K562 (cell line): ENCODE measurements around the gene PSMG3. TPM values are rescaled to one million over a fixed set of nuclear protein-coding genes. Genes with fewer than 3 reads are reported as not detected.

Experiments
- CBFA2T3 ChIP-seq: fragments of 450-650 bp; IDR thresholded peaks from 2 replicates; pipeline ENCODE4 v1.6.1; 2017
- E2F6 ChIP-seq, 2 experiments: IDR thresholded peaks; 2 replicates each; pipeline ENCODE4 v1.6.1; 2011; ENCODE audit warnings: borderline replicate concordance in 1 of 2, control low read depth in 1 of 2, low read depth in 1 of 2, low read length in 1 of 2, mild to moderate bottlenecking in 1 of 2, mixed read lengths in 1 of 2, moderate library complexity in 1 of 2; ENCODE audit not compliant: insufficient read depth in 1 of 2, insufficient read length in 1 of 2, poor library complexity in 1 of 2, severe bottlenecking in 1 of 2; ENCODE audit errors: extremely low read depth in 1 of 2
- ILF3 ChIP-seq: fragments of 450-650 bp; IDR thresholded peaks from 2 replicates; pipeline ENCODE4 v1.6.1; 2018; ENCODE audit warnings: antibody characterized with exemption, mild to moderate bottlenecking, moderate library complexity, borderline replicate concordance
- MAFG ChIP-seq: fragments of 450-650 bp; conservative IDR thresholded peaks from 2 replicates; pipeline ENCODE4 v1.6.1; 2016; ENCODE audit warnings: missing genetic modification characterization, missing compliant biosample characterization
- MAZ ChIP-seq, 2 experiments: fragments of 450-650 bp in 1 of 2; sonication (generic) in 1 of 2; formaldehyde crosslinking; IDR thresholded peaks in 1 of 2; conservative IDR thresholded peaks in 1 of 2; 2 replicates each; pipeline versions ENCODE4 v1.4.0 to v1.5.0; 2020; ENCODE audit warnings: mild to moderate bottlenecking in 1 of 2, missing genetic modification reagents in 1 of 2
- MNT ChIP-seq, 2 experiments: fragments of 450-650 bp; conservative IDR thresholded peaks; 2 replicates each; pipeline ENCODE4 v1.6.1; 2017; ENCODE audit warnings: mild to moderate bottlenecking in 2 of 2, moderate library complexity in 2 of 2
- MXI1 ChIP-seq: IDR thresholded peaks from 2 replicates; pipeline ENCODE4 v1.6.1; 2011; ENCODE audit warnings: low read depth, mild to moderate bottlenecking, improper control_type of control experiment, low read length
- NBN ChIP-seq: fragments of 450-650 bp; IDR thresholded peaks from 2 replicates; pipeline ENCODE4 v1.6.1; 2016; ENCODE audit warnings: low read depth, mild to moderate bottlenecking
- RBM34 ChIP-seq: fragments of 200-400 bp; formaldehyde crosslinking; IDR thresholded peaks from 2 replicates; pipeline ENCODE4 v1.6.1; 2018; ENCODE audit warnings: low read length, borderline replicate concordance; ENCODE audit not compliant: insufficient read depth
- RCOR1 ChIP-seq, 2 experiments: IDR thresholded peaks; 2 replicates each; pipeline ENCODE4 v1.6.1; 2012; ENCODE audit warnings: low read depth in 2 of 2, low read length in 2 of 2, borderline replicate concordance in 1 of 2, improper control_type of control experiment in 1 of 2
- RNF2 ChIP-seq: sonication (generic); IDR thresholded peaks from 2 replicates; pipeline ENCODE4 v1.6.1; 2016
- SNIP1 ChIP-seq: fragments of 450-650 bp; IDR thresholded peaks from 2 replicates; pipeline ENCODE4 v1.7.1; 2017; ENCODE audit warnings: low read depth, mild to moderate bottlenecking
- TAL1 ChIP-seq: fragments of 450-650 bp; IDR thresholded peaks from 2 replicates; pipeline ENCODE4 v1.6.1; 2016; ENCODE audit warnings: mild to moderate bottlenecking
- TOE1 ChIP-seq, 2 experiments: fragments of 450-650 bp in 1 of 2; sonication (generic) in 1 of 2; formaldehyde crosslinking in 1 of 2; IDR thresholded peaks; 2 replicates each; pipeline versions ENCODE4 v1.7.1 to v1.8.0; 2016 to 2022; ENCODE audit warnings: borderline replicate concordance in 2 of 2, mild to moderate bottlenecking in 2 of 2, antibody characterized with exemption in 1 of 2, inconsistent platforms in 1 of 2, low read depth in 1 of 2, missing genetic modification reagents in 1 of 2, moderate library complexity in 1 of 2
- XRCC5 ChIP-seq: fragments of 200-400 bp; formaldehyde crosslinking; IDR thresholded peaks from 2 replicates; pipeline ENCODE4 v1.6.1; 2017; ENCODE audit warnings: low read depth, mild to moderate bottlenecking, low read length
- ZC3H4 ChIP-seq: sonication (generic); formaldehyde crosslinking; IDR thresholded peaks from 2 replicates; pipeline ENCODE4 v1.9.0; 2021; ENCODE audit warnings: missing genetic modification reagents, borderline replicate concordance
- ZHX1 ChIP-seq: fragments of 150-350 bp; conservative IDR thresholded peaks from 2 replicates; pipeline ENCODE4 v1.6.1; 2014; ENCODE audit warnings: low read length
- ZNF134 ChIP-seq: fragments of 250-450 bp; sonication (Bioruptor Pico); conservative IDR thresholded peaks from 2 replicates; pipeline ENCODE4 v1.4.0; 2020
- ZNF175 ChIP-seq: fragments of 200-800 bp; sonication (Bioruptor generic); IDR thresholded peaks from 2 replicates; pipeline ENCODE4 v1.6.1; 2016; ENCODE audit warnings: low read depth, mild to moderate bottlenecking, missing genetic modification characterization, missing compliant biosample characterization
- polyA plus RNA-seq, 8 experiments: library from polyadenylated mRNA; depleted of rRNA in 4 of 8; stranded (reverse) in 5 of 8; unstranded in 3 of 8; fragments of >200 nt; fragmentation: Nextera tagmentation in 2 of 8; fragmentation: Illumina TruSeq in 1 of 8; extraction: Ambion mirVana in 2 of 8; extraction: Trizol in 1 of 8; gene quantifications; 2 replicates each; pipeline versions ENCODE4 v1.2.1 to v1.2.3, GENCODE V29; 2011 to 2014; ENCODE audit warnings: inconsistent platforms in 1 of 8, missing spikeins in 1 of 8
- total RNA-seq, 7 experiments: library from RNA; depleted of rRNA in 6 of 7; stranded (reverse); fragments of >200 nt in 6 of 7; fragmentation: Illumina TruSeq in 2 of 7; extraction: Trizol in 2 of 7; gene quantifications; 2 replicates each; pipeline versions ENCODE4 v1.2.1 to v1.2.3, GENCODE V29; 2011 to 2021; ENCODE audit warnings: low replicate concordance in 1 of 7
- TF ChIP-seq, protein P1 (sequence below): fragments of 450-650 bp; IDR thresholded peaks from 2 replicates; pipeline ENCODE4 v1.6.1; 2016; ENCODE audit warnings: low read depth, mild to moderate bottlenecking, moderate library complexity

Gene PSMG3
- total and polyA plus RNA-seq, 9 of the 15 experiments (the other 6 are each of a cell fraction or from before 2014, with no cell fraction given), result 34.8 to 122 (median 80.1) TPM

DNA sequence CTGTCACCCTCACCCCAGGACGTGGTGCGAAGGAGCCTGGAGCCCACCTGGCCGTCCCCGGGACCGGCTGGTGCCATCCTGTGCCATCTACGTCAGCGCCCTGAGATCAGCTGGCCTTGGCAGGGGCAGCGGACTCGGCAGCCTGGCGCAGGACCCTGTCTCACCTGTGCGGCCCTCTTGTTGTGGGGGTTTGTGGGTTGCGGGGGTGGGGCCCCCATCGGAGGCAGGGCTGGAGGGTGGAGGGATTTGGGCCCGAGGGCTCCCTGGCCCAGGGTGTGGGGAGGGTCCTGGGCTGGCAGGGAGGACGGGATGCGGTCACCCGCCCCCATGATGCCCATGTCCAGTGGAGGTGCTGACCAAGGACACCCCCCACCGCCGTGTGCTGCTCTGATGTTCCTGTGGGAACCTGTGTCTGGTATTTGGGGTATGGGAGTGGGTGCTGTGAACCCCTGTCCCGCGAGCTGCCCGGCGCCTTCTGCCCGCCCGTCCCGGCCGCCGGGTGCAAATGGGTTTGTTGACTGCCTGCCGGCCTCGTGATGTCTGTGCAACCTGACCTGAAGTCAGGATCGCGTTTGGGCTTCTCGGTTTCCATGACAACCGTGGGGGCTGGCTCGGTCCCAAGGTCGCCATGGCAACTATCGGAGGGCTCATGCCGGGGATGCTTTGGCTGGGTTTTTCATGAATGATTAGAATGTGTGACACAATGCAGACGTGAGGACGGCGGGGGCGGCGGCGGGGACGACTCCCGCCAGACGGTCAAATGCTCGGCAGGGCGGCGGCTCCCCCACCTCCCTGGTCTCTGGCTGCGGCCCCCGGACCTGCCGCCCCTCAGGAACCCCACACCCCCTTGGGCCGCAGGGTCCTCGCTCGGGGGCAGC, 32.1 kb downstream of the PSMG3 start (continued):
- TF ChIP-seq ZHX1 (no peak), ZC3H4 (CRISPR knock-in tag) (0 out of 2 replicates have a peak, but pooled peaks have one; percentile 60), MNT (conservative IDR thresholded peaks at IDR 0.05) (peak in 1 of 2 experiments; percentile 85; a peak in 3 of 4 replicates), ILF3 (no peak), RNF2 (peak; percentile 55; the same call in 1 of the 2 replicates), CBFA2T3 (peak; percentile 87), MAZ (CRISPR knock-in tag; conservative IDR thresholded peaks at IDR 0.05 in 1 of 2, IDR thresholded peaks at IDR 0.05 in 1 of 2) (0 out of 4 replicates have a peak, but pooled peaks of 1 of the 2 experiments have one; percentile 27), SNIP1 (no peak), XRCC5 (0 out of 2 replicates have a peak, but pooled peaks have one; percentile 43), E2F6 (IDR thresholded peaks at IDR 0.05; ENCODE audit: borderline replicate concordance in 1 of 2, extremely low read depth in 1 of 2, insufficient read depth in 1 of 2, insufficient read length in 1 of 2, low read depth in 1 of 2, low read length in 1 of 2, poor library complexity in 1 of 2, severe bottlenecking in 1 of 2) (peak in 1 of 2 experiments; percentile 30), ZNF175 (CRISPR knock-in tag) (no peak), ZNF134 (CRISPR knock-in tag) (no peak), TAL1 (peak; percentile 58; the same call in 1 of the 2 replicates), MXI1 (peak; percentile 100), RBM34 (no peak), TOE1 (IDR thresholded peaks at IDR 0.05; ENCODE audit: borderline replicate concordance) (peak; percentile 45; the same call in 1 of the 2 replicates), TOE1 (CRISPR knock-in tag; IDR thresholded peaks at IDR 0.05; ENCODE audit: borderline replicate concordance, low read depth) (no peak), RCOR1 (IDR thresholded peaks at IDR 0.05; ENCODE audit: borderline replicate concordance in 1 of 2, low read depth in 2 of 2, low read length in 2 of 2) (peak; percentile 70 to 100; a peak in 3 of 4 replicates), NBN (no peak), MAFG (tag) (no peak)
- TF ChIP-seq, protein P1, sequence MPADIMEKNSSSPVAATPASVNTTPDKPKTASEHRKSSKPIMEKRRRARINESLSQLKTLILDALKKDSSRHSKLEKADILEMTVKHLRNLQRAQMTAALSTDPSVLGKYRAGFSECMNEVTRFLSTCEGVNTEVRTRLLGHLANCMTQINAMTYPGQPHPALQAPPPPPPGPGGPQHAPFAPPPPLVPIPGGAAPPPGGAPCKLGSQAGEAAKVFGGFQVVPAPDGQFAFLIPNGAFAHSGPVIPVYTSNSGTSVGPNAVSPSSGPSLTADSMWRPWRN, result 0 out of 2 replicates have a peak, but pooled peaks have one; percentile 35
